Measurements from ENCODE around the gene C3orf85.

- TF ChIP-seq, protein P1, sequence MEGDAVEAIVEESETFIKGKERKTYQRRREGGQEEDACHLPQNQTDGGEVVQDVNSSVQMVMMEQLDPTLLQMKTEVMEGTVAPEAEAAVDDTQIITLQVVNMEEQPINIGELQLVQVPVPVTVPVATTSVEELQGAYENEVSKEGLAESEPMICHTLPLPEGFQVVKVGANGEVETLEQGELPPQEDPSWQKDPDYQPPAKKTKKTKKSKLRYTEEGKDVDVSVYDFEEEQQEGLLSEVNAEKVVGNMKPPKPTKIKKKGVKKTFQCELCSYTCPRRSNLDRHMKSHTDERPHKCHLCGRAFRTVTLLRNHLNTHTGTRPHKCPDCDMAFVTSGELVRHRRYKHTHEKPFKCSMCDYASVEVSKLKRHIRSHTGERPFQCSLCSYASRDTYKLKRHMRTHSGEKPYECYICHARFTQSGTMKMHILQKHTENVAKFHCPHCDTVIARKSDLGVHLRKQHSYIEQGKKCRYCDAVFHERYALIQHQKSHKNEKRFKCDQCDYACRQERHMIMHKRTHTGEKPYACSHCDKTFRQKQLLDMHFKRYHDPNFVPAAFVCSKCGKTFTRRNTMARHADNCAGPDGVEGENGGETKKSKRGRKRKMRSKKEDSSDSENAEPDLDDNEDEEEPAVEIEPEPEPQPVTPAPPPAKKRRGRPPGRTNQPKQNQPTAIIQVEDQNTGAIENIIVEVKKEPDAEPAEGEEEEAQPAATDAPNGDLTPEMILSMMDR (conservative IDR thresholded peaks at IDR 0.05 in 1 of 2, IDR thresholded peaks at IDR 0.05 in 1 of 2; ENCODE audit: extremely low read depth in 1 of 2, insufficient read depth in 1 of 2, low read depth in 1 of 2, low read length in 2 of 2), result no peak
- TF ChIP-seq EZH2 (IDR thresholded peaks at IDR 0.05; ENCODE audit: borderline replicate concordance, low read length), result no peak
These were observed 7.1 kb downstream of the C3orf85 start for GRCh38 chr3:109143646-109144045.

Data from mammary epithelial cell (primary cell).